Activated CD4-positive, alpha-beta T cell treated with anti-CD3 and anti-CD28 coated beads, Interleukin-2, amount 50 U/mL, for 16 hours (primary cell): Measurements from ENCODE around the gene ABCA7.
A peak's percentile ranks its signal among the peaks of the same experiment; 100 is the strongest.

Experiments
- DNase-seq: peaks from one replicate; pipeline ENCODE4 v3.0.0-alpha.2; 2020

The ABCA7 gene, protein sequence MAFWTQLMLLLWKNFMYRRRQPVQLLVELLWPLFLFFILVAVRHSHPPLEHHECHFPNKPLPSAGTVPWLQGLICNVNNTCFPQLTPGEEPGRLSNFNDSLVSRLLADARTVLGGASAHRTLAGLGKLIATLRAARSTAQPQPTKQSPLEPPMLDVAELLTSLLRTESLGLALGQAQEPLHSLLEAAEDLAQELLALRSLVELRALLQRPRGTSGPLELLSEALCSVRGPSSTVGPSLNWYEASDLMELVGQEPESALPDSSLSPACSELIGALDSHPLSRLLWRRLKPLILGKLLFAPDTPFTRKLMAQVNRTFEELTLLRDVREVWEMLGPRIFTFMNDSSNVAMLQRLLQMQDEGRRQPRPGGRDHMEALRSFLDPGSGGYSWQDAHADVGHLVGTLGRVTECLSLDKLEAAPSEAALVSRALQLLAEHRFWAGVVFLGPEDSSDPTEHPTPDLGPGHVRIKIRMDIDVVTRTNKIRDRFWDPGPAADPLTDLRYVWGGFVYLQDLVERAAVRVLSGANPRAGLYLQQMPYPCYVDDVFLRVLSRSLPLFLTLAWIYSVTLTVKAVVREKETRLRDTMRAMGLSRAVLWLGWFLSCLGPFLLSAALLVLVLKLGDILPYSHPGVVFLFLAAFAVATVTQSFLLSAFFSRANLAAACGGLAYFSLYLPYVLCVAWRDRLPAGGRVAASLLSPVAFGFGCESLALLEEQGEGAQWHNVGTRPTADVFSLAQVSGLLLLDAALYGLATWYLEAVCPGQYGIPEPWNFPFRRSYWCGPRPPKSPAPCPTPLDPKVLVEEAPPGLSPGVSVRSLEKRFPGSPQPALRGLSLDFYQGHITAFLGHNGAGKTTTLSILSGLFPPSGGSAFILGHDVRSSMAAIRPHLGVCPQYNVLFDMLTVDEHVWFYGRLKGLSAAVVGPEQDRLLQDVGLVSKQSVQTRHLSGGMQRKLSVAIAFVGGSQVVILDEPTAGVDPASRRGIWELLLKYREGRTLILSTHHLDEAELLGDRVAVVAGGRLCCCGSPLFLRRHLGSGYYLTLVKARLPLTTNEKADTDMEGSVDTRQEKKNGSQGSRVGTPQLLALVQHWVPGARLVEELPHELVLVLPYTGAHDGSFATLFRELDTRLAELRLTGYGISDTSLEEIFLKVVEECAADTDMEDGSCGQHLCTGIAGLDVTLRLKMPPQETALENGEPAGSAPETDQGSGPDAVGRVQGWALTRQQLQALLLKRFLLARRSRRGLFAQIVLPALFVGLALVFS (N-terminal part only)

DNA sequence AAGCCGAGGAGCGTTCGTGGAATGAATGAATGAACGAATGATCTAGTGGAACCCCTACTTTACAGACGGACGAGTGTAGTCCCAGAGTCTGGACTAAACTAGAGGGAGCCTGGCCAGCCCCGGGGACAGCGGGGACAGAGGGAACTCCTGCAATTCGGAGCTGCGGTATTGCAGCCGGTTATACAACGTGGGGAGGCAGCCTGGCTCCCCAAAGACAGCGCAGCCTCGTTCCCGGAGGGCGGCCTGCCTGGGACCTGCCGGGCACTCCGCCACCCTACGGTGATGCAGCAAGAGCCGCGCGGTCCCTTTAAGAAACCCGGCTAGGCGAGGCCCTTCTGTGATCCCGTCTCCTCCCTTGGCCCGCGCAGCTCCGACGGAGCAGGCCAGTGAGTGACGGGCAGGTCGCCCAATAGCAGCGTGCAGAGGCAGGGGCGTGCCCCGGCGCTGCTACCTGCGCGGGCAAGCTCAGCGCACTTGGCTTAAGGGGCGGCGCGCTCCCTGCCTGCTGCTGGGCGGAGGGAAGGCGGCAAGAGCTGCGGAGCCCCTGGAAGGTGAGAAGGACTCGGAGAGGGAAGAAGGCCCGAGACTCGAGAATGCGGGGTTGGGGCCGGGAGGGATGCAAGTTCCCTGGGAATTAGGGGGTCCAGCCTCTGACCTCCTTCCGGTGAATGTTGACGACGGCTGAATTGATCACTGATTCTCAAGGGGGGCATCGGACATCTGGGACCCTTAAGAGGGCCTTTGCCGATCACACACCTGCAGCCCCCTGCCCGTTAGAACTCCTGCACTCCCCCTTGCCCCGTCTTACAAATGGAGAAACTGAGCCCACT, at the start of gene ABCA7:
ABCA7 (plus strand) TSS at position 462 of the 830 bp plus-strand sequence. CDS start 1,255 bp downstream, outside the sequence.
- peak; percentile 99 for DNase-seq

DNA sequence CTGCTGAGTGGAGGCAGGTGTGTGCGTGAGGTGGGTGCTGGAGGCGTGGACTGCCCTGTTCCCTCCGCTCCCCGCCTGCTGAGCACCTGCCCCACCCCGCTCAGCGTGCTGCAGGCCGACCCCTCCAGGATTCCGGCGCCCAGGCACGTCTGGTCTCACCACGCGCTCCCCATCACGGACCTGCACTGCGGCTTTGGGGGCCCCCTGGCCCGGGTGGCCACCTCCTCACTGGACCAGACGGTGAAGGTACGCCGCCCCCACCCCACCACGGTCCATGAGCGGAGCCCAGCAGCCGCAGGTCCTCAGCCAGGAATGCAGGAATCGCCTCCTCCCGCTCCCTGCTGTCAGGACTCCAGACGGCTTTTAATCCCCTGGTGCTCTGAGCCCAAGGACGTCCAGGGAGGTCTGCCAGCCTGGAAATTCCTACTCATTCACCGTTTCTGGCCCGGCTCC, 49.8 kb upstream of the ABCA7 start:
- no peak for DNase-seq

DNA sequence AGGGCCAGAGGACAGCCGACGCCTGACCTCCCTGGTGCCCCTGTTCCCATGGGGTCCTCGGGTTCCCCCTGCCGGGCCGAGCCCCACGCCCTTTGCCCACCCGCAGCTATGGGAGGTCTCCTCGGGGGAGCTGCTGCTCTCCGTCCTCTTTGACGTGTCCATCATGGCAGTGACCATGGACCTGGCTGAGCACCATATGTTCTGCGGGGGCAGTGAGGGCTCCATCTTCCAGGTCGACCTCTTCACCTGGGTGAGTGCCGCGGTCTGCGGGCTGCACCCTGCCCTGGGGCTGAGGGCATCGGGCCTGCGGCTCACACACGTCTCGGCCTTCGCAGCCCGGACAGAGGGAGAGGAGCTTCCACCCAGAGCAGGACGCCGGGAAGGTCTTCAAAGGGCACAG, 49.2 kb upstream of the ABCA7 start:
- DNase-seq = no peak

DNA sequence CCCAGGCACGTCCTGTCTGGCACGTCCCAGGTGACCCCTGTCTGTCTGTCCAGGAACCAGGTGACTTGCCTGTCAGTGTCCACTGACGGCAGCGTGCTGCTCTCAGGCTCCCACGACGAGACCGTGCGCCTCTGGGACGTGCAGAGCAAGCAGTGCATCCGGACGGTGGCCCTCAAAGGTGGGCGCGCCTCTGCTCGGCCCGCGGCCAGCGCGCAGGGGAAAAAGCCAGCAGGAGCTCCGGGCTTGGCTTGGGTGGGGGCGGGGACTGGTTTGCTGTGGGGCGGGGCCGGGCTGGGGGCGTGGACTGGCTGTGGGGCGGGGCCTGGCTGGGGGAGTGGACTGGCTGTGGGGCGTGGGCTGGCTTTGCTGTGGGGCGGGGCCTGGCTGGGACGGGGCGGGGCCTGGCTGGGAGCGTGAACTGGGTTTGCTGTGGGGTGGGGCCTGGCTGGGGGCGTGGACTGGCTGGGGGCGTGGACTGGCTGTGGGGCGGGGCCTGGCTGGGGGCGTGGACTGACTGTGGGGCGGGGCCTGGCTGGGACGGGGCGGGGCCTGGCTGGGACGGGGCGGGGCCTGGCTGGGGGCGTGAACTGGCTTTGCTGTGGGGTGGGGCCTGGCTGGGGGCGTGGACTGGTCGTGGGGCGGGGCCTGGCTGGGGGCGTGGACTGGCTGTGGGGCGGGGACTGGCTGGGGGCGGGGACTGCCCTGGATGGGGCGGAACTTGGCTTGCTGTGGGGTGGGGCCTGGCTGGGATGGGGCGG, 48.6 kb upstream of the ABCA7 start:
- peak; percentile 69 for DNase-seq

DNA sequence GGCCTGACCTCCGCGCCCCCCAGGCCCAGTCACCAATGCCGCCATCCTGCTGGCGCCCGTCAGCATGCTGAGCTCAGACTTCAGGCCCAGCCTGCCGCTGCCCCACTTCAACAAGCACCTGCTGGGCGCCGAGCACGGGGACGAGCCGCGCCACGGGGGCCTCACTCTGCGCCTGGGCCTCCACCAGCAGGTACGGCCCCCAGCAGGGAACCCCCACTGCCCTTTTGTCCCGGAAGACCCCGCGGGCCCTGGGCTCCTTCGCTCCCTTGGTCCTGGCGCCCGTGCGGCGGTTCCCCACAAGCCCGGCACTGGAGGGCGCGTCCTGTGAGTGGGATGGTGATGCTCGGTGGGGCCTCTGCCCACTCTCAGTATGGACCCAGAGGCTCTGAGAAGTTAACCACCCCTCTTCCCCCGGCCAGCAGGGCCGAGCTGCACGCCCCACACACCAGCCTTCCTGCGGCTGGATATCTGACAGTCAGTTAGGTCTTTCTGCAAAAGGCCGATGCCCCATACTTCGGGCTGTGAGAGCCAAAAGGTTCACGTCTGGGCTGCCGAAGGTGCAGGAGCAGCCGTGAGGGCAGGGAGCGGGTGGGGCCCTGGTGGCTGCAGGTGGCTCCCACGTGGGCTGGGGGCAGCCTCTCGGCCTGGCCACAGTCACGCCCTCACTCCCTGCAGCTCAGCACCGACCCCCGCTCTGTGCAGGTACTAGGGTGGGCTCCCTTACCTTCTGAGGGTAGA, 47.8 kb upstream of the ABCA7 start:
- no peak for DNase-seq

DNA sequence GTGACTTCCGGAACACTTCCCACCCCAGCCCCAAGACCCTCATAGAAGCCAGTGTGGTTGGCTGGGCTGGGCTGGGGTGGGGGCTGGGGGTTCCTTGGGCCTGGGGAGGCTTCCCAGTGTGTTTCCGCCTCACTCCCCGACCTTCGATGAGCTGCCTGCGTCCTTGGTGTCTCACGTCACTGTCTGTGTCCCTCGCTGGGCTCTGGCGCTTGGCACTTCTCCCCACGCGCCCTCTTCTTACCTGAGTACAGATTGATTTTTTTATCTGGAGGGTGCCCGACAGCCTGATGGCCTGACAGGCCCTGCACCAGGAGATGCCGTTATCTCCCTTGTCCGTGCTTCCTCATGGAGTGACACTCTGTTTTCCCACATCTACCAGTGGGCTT, 47.2 kb upstream of the ABCA7 start:
- DNase-seq = no peak

DNA sequence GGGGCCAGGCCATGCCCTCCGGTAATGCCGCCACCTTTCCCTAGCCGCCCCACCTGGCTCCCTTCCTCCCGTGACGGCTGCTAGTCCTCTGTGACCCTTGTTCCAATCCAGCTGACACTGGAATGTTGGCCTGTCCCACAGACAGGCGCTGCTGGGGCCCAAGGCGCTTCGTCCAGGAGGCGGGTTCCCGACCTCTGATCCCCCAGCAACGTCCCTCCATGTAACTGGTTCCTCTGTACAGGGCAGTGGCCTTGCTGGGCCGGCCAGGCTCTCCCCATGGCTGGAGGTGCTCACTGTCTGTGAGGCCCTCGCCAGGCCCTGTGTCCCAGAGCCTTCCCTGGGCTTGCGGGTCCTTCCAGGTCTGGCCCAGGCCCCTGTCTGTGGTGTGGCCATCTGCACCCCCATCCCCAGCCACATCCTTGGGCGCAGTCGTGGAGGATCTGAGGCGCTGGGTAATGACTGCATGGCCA, 46.5 kb upstream of the ABCA7 start:
- DNase-seq = no peak

DNA sequence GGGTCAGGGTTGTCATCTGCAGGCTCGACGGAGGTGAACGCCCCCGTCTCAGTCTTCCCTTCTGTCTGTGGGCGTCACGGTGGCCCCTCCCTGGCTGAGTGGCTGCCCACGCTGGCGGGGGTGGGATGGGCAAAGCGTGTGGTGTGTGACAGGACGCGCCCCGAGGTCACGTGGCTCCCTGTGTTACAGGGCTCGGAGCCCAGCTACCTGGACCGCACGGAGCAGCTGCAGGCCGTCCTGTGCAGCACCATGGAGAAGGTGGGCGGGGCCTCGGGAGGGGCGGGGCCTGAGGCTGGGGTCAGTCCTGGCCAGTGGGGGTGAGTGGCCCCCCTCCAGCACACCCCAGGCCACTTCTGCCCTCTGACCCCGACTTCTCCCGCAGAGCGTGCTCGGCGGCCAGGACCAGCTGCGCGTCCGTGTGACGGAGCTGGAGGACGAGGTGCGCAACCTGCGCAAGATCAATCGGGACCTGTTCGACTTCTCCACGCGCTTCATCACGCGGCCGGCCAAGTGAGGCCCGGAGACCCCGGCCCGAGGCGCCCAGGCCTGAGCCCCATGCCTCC, 46.0 kb upstream of the ABCA7 start:
- no peak for DNase-seq

DNA sequence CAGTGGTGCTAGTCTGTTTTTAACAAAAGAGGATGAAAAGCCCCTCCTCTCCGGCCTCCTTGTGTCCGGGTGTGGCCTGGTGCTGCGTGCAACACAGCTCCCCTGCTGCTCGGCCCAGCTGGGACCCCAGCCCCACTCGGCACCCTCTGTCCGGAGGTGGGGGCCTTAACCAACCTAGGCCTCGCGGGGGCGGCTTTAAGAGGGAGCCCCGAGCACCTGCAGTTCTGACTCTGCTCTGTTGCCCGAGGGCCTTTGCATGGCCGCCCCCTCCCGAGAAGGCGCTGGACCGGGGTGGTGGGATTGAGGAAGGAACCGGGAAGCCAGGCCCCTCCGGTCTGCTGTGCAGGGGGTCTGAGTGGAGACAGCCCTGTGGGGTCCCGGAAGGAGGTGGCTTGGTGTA, 45.4 kb upstream of the ABCA7 start:
- no peak for DNase-seq

DNA sequence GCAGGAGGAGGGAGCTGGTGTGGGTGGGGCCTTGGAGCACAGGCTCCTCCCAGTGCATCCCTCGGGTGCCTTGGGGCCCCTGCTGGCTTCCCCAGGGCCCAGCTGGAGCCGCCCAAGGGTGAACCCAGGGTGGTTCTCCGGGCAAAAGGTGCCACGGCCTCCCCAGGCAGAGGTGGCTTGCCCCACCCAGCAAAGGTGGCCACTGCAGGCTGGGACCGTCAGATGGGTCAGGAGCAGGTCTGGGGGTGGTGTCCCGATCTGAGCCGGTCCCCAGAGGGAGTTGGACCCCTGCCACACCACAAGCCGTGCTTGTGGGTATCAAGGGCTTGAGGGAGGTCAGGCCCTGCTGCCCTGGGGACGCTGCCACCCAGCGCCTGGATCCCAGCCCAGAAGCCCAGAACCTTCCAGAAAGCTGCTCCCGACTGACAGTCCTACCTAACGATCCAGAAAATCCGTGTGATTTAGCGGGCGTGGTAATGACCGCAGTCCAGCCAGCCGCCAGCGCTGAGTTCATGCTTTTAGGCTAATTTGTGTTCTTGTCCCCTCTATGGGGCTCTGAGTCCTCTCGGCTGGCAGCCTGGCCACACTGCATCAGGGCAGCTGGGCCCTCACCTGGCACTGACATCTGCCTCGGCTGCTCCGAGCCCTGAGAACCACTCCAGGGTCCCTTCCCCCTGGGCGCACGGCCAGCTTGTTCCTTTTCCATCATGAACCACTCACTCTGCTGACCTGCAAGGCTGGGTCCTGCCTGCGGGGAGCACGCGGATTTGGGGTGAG, 44.7 kb upstream of the ABCA7 start:
- no peak for DNase-seq

DNA sequence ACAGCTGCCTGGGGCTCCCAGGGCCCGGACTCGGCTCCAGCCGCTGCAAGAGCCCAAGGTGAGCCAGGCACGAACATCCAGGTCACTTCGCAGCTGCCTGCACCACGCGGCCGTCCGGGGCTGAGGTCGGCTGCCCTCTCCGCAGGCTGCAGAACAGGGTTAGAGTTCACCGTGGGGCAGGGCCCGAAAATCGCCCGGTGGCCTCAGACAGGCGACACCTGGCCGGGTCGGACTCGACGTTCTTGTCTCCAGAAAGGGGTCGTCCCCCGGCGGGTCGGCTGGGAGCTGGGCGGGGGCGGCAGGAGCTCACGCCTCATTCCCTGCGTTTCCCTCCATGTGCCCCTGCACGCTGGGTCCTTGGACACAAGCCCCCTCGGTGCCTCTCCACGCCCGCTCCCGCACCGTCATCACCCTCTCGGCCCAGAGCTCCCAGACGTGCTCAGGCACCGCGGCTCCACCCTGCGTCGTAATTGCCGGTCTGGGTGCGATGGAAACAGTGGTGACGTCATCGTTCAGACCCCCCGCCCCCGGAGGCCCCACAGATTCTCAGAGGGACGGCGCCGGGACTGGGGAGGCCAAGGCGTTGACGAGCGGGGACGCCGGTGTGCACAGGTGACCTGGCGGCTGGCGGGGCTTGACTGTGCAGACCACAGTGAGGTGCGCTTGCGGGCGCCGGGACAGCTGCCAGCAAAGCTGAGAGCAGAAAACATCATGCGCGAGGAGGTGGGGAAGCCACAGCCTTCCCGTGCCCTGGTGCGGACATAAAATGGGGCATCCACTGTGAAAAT, 43.7 kb upstream of the ABCA7 start:
- DNase-seq = peak; percentile 58

DNA sequence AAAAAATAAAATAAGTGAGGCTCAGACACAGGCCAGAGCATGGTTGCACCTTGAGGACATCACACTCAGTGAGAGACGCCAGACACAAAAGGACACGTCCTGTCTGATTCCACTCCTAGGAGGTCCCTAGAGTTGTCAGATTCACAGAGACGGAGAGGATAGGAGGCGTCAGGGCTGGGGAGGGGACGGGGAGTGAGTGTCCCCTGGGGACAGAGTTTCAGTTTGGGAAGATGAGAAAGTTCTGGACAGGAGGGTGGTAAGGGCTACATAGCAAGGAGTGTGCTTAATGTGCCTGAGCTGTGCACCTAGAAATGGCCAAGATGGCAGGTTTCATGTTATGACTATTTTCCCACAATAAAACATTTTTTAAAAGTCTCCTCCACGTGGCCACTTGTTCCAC, 41.8 kb upstream of the ABCA7 start:
- no peak for DNase-seq

DNA sequence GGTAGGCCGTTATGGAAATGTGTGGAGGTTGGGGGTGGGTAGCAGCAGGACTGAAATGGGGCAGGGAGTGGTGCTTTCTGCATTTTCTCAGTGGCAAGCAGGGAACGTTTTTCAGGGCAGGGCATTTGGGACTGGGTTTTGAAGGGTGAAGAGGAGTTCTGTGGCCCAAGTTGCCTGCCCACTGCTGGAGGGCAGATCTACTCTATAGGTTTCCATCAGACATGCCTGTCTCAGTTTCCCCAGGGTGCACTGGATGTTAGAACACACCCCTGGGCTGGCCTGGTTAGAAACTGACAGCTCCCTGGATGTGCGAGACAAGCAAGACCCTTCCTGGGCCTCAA, 40.6 kb upstream of the ABCA7 start:
- no peak for DNase-seq

DNA sequence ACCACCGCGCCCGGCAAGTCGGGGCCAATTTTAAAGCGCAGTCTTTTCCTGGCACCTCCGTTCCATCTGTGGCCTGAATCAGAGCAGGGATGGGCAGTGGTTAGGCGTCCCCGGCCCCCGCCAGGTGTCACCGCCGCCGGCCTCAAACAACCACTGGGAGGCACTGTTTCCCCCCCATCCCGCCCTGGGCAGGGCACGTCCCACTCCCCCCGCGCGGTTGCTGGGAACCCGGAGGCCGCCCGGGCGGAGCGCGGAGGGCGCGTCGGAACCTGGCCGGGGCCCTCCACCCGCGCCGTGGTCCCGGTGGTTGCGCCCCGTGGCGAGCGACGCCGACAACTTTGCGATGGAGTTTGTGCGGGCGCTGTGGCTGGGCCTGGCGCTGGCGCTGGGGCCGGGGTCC, 39.8 kb upstream of the ABCA7 start, which contains the start of gene GRIN3B:
GRIN3B (plus strand) TSS at position 325 of the 400 bp plus-strand sequence; CDS start at position 344, 19 bp downstream.
- peak; percentile 63 for DNase-seq

DNA sequence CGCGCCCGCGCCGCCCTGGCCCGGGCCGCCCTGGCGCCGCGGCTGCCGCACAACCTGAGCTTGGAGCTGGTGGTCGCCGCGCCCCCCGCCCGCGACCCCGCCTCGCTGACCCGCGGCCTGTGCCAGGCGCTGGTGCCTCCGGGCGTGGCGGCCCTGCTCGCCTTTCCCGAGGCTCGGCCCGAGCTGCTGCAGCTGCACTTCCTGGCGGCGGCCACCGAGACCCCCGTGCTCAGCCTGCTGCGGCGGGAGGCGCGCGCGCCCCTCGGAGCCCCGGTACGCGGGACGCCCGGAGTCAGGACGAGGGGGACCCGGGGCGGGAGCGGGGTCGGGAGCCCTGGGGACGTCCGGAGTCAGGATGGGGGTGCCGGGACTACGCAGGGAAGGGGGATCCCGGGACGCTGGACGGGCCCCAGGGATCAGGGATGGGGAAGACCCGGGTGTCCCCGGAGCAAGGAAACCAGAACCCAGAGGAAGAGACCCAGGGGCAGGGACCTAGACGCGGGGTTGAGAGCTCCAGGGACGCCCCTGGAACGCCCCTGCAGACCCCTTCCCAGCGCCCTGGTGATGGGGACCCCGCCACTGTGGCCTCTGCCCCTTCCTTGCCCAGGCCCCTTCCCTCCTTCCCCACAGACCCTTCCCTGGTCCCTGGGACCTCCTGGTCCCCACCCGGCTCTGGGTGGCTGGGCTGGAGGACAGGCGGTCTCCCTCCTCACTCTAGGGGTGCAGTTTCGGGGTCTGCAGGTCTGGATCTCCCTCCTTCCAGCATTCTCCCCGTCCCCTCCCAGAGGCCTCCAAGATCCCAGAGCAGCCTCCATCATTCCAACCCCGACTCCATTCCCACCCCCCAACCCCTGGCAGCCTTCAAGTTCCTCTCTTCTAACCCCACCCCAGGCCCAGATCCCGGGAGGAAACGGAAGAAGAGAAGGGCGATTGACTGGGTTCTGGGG, 39.0 kb upstream of the ABCA7 start:
- DNase-seq = no peak

DNA sequence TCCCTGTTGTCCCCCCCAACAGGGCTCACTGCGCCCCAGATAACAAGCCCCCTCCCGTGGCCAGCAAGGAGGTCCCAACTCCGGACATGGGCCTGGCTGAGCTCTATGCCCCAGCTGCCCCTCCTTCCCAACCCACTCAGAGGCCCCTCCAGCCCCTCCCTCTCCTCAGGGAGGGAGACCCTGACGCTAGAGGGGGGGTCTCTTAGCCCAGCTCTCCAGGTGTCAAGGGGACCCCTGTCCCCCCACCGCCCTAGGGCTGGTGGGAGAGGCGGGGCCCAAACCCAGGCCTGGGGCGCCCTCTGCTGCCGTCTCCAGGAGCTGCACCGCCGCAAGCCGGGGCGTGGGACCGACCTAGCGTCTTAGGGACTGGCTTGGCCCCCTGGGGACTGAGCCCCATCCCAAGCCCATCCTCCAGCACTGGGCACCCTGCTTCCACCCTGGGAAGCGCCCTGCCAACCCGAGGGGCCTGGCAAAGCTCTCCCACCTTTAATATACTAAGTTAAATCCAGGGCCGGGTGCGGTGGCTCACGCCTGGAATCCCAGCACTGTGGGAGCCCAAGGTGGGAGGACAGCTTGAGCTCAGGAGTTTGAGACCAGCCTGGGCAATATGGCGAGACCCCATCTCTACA, 38.3 kb upstream of the ABCA7 start:
- peak; percentile 68 for DNase-seq

DNA sequence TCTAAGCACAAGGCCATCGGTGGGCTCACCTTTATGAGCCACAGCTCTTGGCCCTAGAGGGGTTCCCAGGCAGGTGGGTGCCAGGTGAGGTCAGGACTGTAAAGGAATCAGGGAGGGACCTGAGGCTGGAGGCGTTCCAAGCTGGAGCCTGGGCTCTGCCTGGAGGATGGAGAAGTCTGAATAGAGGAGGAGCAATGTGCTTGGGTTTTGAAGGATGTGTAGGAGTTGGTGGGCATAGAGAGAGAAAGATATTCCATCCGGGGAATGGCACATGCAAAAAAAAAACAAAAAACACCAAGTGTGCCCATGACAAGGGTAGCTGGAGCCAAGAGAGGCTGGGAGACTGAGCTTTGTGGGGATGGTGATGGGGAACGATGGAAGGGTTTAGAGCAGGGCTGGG, 37.3 kb upstream of the ABCA7 start:
- no peak for DNase-seq
